GM19397 (cell line): ENCODE measurements around the gene PTPRJ.

Experiments
- ATAC-seq: cut with Tn5 transposase; IDR thresholded peaks from one replicate; pipeline ENCODE4 v1.9.1; 2021; ENCODE audit warnings: mild to moderate bottlenecking, moderate library complexity; ENCODE audit not compliant: unreplicated experiment

The PTPRJ gene

DNA sequence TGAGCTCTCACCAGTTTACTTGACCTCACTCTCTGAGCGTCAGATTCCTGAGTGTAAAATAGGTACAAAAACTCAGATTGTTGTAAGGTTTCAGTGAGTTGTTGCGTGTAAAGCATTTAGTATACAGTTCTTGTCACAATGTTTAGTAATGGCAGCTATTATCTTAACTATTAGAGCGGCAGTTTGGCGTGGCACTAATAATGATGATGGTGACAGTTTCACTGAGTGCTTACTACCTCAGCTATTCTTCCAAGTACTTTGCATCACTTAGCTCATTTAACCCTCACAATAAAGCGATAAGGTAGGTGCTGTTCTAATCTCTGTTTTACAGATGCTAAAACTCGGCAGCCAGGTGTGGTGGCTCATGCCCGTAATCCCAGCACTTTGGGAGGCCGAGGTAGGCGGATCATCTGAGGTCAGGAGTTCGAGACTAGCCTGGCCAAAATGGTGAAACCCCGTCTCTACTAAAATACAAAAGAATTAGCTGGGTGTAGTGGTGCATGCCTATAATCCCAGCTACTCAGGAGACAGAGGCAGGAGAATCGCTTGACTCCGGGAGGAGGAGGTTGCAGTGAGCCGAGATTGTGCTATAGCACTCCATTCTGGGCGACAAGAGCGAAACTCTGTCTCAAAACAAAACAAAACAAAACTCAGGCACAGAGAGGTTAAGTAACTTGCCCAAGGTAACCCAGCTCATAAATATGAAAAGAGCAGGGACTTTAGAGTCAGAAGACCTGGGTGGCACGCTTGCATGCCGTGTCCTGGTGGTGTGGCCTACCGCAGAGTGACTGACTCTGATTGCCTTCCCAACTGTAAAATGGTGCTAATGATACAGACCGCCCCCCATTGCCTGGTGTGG, 76.2 kb downstream of the PTPRJ start:
- no peak for ATAC-seq

DNA sequence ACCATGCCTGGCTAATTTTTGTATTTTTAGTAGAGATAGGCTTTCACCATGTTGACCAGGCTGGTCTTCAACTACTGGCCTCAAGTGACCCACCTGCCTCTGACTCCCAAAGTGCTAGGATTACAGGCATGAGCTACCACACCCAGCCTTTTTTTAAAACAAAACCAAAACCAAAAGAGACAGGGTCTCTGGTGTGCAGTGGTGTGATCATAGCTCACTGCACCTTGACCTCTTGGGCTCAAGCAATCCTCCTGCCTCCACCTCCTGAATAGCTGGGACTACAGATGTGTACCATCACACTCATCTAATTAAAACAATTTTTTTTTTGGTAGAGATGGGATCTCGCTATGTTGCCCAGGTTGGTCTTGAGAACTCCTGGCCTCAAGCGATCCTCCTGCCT, 77.7 kb downstream of the PTPRJ start:
- ATAC-seq, result no peak

DNA sequence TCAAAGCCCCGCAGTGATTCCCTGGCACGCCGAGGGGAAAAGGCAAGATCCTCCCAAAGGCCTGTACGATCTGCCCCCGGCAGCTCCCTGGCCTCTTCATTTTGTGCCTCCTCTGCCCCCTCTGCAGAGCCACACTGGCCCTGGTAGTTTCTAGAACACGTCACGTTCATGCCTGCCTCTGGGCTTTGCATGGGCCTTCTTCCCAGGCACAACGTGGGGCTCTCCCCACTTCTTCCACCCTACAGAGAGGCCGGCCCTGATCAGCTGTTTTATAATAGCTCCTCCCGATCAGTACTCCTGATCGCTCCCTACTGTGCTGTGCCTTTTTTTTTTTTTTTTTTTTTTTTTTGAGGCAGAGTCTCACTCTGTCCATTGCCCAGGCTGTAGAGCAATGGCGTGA, 78.4 kb downstream of the PTPRJ start:
- ATAC-seq, result no peak

DNA sequence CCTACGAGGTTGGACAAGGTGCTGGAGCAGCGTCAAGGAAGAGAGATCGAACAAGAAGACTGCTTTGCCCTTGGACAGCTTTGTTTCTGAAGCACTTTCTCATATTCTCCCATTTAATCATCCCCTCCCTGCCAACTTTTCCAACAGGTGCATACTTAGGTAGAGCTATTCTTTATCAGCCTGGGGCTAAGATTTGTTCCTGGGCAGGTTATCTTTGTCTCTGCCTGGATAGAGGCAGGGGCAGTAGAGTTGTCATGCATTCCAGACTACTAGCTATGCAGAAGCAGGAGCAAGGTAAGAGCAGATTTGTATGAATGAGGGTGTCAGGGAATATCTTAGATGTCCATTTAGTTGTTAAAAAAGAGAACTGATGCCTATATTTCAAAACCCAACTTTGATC, 82.3 kb downstream of the PTPRJ start:
- no peak for ATAC-seq

DNA sequence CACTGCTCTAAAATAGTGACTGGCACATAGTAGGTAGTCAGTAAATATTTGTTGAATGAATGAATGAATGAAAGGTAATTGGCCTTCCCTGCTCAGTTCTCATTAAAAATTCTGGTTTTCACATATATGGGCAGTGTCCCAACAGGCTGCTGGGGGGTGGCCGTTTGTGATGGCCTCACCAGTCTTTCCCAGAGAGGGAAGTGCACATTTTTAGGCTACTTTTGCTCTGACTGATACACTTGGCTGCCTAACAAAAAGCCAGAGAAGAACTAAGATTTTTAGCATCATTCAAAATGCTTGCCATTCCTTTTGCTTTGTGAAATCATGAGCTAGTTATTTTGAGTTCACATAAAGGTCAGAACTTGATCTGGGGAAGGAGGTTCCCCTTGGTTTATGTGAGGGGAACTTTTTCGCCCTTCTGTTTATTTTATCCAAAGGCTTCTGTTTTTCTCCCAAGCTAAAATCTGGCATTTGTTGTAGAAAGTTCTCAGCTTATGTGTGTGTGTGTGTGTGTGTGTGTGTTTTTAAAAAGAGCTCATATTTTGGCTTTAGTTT, 83.1 kb downstream of the PTPRJ start:
- ATAC-seq, result no peak

DNA sequence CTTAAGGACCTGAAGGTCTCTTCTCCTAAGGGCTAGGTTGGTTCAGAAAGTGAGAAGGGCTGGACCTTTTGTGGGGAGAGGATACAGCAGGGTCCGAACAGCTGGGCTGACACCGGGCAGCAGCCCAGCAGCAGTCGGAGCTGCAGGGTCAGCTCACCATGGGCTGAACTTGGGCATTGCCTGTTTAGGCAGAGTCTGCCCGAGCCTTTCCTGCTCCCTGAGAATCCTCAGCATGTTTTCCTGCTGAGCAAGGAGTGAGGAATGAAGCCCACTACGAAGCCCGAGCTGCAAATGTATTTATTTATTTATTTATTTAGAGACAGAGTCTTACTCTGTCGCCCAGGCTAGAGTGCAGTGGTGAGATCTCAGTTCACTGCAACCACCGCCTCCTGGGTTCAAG, 83.9 kb downstream of the PTPRJ start:
- ATAC-seq, result no peak

DNA sequence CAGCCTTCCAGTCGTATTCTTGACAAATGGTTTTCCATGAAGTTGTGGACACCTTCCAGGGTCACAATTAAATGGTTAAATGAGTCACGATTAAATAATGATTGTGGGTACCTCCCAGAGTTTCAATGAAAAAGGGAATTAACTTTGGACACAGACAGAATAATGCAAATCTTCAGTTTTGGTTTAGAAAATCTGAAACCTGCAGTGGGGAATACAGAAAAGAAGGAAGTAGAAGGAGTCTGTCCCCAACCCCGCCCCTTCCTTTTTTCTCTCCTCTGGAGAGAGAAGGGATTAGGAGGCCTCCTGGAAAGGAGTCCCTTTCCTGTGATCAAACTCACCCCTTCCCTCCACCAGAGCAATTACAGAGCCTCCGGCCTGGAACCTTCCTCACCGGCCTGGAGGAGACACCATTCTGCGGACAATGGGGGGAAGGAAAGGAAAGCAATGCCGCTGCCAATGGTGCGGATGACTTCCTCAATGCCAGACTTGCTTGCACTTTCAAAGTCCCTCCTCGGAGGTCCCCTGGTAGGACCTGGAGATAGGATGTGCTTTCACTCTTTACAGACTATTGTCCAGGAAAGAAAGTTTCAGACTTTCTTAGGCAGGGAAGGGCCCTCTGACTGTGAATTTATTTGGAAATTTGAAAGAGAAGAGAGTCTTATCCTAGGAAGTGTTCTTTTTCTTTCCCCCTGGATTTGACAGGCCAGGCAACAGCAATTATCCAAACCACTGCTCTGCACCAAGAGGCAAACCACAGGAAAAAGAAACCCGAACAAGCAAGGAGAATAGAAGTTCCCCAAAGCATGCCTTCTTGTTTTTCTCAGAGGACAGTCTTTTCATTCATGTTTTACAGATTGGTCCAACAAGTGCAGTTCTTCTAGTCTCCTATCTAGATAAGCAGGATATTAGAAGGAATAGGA, 86.8 kb downstream of the PTPRJ start:
- no peak for ATAC-seq

DNA sequence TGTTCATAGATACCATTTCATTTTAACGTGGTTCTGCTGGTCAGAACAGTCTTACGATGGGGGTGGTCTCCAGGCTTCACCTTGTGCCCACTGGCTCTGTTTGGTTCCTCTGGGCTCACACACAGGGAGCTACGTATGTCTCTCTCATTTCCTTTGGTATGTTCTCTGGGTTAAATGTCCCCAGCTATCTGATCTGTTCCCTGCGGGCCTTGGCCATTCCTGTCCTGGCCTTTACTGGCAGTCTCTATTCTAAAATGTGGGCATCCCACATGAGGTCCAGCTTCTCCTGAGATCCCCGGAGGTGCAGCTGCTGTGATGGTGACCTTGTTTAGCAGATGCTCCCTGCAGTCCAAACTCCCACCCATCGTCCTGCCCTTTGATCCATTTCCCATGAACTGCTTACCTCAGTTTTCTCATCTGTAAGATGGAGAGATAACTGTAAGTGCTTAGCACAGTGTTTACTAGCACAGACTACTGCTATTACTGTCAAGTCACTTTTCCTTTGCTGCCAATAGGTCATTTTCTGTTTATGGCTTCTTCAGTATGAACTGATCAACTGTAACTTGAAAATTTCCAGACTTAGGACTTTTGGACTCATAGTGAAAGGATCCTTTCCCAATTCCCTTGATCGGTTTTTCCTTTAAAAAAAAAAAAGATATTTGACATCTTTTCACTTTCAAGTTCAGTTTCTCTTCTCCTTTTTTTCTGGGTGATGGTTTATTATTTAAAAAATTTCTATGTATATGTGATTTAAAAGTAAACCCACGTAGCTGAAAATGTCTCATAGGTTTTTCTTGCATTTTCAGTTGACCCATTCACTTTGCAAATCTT, 92.9 kb downstream of the PTPRJ start:
- no peak for ATAC-seq

DNA sequence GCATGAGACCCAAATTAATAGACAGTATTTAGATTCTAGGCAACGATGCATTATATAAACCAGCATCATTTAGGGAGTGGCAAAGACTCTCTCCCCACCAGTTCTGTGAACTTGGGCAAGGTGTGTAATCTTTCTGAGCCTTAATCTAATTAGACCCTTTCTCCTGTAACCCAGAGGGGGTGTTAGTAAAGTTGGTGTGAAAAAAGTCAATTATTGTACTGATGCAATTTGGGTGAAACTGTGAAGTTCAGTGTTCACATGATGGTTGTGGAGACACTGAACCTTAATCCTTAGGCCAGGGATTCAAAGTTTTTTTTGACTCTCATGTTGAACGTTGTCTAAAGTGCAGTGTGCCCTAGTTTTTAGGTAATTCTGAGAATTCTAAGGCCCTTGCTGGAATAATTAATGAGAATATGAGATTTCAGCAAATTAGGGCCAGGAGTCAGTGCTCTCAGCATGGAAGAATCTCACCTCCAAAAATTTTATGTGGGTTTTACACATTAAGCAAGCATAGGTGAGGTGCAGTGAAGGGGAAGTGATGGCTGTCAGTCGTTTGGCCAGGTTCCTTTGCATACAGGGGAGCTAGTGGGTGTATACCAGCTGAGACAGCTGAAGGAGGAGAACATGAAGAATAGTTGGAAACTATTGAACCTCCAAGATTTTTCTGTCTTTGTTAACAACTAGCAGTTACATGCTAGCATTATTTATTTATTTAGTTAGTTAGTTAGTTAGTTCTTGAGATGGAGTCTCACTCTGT, 94.2 kb downstream of the PTPRJ start:
- ATAC-seq, result no peak

DNA sequence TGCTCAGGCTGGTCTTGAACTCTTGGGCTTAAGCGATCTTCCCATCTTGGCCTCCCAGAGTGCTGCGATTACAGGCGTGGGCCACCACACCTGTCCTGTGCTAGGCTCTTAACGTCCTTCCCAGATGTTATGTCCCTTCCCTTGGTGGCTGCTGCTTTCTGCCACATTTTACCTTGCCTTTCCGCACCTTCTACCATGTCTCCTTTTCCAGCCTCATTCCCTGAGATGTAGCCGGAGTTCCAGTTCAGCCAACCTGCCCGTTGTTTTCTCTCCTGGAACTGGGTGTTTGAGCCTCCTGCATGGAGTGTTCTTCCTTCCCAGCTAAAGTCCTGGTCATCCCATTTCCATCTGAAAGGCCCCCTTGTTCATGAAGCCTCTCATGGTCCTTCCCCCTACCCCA, 95.3 kb downstream of the PTPRJ start:
- no peak for ATAC-seq

DNA sequence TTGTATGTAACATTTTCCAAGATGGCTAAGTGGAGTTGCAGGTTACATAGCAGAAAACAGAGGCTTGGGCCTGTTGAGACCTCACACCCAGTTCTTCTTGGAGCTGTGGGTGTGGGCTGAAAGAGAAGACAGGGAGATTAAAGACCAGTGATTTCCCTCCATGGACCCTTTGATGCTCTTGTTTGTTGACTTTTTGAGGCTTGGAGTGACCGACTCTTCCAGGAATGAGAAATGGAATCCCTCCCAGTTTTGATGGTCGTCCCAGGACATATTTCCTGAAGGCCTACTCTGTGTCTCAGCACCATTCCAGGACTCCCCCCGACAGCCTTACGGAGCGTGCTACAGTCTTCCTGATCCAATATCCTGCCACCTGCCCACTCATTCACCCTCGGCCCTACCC, 96.9 kb downstream of the PTPRJ start:
- ATAC-seq, result no peak

DNA sequence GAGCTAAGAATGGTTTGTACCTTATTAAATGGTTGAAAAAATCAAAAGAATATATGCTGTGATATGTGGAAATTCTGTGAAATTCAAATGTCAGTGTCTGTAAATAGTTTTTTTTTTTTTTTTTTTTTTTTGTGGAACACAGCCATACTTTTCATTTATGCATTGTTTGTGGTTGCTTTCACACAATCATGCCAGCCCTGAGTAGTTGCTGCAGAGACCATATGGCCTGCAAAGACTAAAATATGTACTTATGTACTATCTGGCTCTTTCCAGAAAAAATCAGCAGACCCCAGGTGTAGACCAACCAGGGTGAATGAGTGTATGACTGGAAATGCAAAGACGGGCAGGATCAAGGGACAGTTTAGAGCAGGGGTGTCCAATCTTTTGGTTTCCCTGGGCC, 98.3 kb downstream of the PTPRJ start:
- no peak for ATAC-seq

DNA sequence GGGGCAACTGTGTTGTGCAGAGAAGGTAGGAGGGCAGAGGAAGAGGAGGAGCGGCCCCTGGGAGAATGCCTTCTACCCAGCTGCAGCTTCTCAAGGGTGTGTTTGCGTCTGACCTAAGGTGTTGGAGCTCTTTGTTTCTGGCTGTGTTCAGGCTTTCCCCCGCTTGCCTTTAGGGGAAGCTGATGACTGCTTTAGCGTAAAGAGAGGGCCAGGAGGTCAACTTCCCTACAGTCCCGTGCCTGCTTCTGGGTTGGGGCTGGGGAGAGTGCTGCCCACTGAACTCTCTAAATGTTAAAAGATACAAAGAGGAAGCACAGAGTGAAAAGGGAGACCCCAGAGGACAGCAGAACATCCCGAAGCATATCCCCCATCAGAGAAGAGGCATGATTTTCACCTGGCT, 99.2 kb downstream of the PTPRJ start:
- no peak for ATAC-seq

DNA sequence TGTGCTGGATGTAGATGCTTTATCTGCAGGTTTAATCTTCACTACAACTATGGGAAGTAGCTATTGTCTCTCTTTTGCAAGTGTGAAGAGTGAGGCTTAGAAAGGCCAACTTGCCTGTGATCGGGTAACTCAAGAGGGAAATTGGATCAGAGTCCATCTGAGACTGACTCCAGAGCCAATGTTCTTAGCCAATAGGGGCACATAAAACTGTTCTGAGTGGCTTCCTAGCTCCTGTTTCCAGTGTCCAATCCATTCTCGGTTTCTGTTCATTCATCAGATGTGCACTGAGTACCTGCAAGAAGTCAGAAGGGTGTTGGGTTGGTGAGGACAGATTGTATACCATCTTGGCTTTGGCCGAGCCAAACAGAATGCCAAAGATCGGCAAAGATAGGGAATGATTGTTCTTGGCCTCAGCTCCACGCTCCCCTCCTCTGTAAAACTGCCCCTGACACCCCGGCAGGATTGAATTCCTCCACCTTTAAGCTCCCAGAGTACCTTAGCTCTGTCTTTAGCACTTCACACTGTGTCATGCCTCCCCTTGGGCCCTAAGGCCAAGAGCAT, 100.0 kb downstream of the PTPRJ start:
- ATAC-seq, result no peak

DNA sequence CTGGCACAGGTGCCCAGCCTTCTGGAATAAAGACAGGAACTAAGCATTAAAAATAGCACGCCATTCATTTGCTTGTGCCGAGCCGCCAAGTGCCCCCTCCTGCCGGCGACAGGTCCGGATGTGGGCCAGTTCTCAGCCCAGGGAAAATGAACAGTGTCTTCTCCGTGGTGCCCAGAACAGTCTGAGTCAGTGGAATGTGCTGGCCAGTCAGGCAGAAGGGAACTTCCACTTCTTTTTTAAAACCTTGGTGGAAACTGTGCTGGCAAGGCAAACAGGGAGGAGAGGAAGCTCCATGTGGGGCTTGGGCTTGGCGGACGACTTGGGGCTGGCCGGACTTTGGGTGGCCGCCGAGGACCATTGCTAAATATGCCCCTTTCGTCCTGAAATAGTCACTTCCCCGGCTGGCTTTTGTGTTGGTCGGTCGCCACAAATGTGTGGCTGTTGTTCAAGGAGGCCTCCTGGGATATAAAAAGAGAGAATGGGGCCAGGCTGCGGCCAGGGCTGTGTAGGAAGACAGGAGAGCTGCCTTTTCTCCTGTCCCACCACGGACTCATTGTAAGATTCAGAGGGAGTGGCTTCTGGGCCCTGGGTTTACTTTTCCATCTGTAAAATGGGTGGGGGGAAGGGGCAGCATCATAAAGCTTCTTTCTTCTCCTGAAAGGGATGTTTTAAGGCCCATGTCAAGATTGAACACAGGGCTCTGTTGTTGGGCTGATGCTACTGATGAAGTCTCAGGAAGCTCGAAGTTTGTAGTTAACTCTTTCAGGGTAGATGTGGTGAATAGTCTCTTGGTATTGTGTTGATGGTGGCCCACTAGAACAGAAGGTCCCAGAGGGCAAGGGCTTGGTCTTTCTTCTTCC, 101.0 kb downstream of the PTPRJ start:
- ATAC-seq, result no peak

DNA sequence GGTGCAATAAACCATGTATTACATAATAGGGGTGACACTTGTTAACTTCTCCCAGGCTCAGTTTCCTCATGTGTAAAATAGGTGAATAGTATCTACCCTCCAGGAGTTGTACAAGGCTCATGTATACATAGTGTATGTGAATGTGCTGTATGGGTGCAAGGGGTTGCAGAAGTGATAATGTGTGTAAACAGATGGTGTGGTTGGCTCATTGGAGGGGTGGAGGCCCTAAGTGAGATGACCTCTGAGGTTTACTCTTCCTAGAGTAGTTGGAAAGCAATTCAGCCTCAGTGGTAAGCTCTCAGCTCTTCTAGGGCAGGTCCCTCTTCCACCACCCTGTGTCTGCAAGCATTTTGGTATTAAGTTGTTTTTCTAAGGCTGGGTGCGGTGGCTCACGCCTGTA, 102.4 kb downstream of the PTPRJ start:
- no peak for ATAC-seq

DNA sequence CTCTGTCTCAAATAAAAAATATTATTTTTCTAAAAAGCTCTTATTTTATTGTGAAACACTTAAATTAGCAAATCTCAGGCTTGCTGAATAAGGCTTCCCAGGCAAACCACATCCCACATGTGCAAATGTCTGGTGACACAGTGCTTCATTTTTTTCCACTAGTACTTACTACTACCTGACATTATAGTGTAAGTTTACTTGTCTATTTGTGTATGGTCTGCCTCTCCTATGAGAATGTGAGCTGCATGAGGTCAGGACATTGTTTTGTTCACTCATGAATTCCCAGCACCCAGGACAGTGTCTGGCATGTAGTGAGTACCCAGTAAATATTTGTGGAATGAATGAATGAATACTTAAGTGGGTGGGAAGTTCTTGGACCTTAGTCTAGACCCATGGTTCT, 103.1 kb downstream of the PTPRJ start:
- no peak for ATAC-seq

DNA sequence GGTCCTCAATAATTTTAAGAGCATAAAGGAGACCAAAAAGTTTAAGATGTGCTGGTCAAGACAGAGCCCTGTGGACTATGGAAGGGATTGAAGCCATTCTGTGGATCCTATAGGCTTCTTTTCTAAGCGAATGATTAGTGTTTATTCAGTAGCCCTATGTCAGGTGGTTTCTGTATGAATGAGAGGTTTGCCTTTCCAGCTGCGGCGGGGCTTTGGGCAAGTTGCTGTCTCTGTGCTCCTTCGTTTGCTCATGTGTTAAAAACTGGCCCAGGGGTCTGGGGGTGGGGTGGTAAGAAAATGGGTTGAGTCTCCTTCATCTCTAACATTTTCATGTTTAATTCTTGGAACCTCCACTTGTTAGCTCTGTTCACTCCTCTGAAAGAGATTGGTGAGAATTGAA, 105.3 kb downstream of the PTPRJ start:
- ATAC-seq, result no peak

DNA sequence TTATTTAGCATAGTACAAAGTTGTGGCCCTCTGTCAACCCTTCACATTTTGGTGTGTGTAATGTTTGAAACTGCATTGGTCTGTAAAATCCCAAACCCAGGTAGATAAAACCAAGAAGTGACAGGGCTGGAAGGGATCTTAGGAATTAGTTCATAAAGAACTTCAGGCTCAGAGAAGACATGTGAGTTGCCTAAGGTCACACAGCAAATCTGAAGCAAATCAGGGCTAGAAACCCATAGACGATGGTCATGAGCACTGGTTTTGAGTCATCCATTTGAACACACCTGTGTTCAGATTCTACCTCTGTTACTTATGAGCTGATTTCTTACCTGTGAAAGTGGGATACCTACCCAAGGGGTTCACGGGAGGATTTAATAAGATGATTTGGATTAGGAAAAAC, 107.1 kb downstream of the PTPRJ start:
- no peak for ATAC-seq
